ENCODE results near the gene PIK3AP1. TPM values are rescaled to one million over a fixed set of nuclear protein-coding genes. Genes with fewer than 3 reads are reported as not detected.
"Not testable (repeated sequence)": the region's sequence is repeated elsewhere in the genome, so short reads cannot be mapped to it uniquely, and the experiment has no call there.

PIK3AP1 gene
- total and polyA plus RNA-seq, 2 donors, result 8.1 to 13.0 TPM

GRCh38 chr10:96740141-96740540, 19.8 kb upstream of the PIK3AP1 start:
- no peaks in the 10 kb centered on the region for H3K4me1 ChIP-seq (ENCODE audit: control insufficient read depth in 2 of 2, insufficient read depth in 2 of 2, low read length in 2 of 2)
- 96% methylated on average over 7 of the region's 7 CpGs for WGBS
- H3K36me3 ChIP-seq (ENCODE audit: control insufficient read depth in 2 of 2, insufficient read depth in 2 of 2, low read length in 1 of 2), result no peaks in the 10 kb centered on the region
- H3K9me3 ChIP-seq (ENCODE audit: control insufficient read depth in 2 of 2, insufficient read depth in 1 of 2, low read length in 1 of 2), result no peaks in the 10 kb centered on the region
- H3K4me3 ChIP-seq (ENCODE audit: low read length in 2 of 2), result no peak overlapping the region
- DNase-seq (ENCODE audit: low read depth in 6 of 9, low spot score in 9 of 9), result no peak
- H3K27ac ChIP-seq (ENCODE audit: low read depth in 1 of 2, low read length in 1 of 2), result no peak overlapping the region
- no peaks in the 10 kb centered on the region for H3K27me3 ChIP-seq (ENCODE audit: control insufficient read depth in 2 of 2, insufficient read depth in 1 of 2, low read length in 1 of 2)

- H3K27ac ChIP-seq (ENCODE audit: low read depth in 1 of 2, low read length in 1 of 2), result not testable (repeated sequence)
Observed at GRCh38 chr10:96737307-96737902, 17.1 kb upstream of the PIK3AP1 start.

GRCh38 chr10:96724621-96725020, 4.3 kb upstream of the PIK3AP1 start:
- DNase-seq (ENCODE audit: low read depth in 6 of 9, low spot score in 9 of 9), result no peak
- 94% methylated on average over 6 of the region's 6 CpGs for WGBS
- Histone ChIP-seq H3K4me1 (ENCODE audit: control insufficient read depth in 2 of 2, insufficient read depth in 2 of 2, low read length in 2 of 2) (peaks cover 0 to 14% of the 10 kb centered on the region in 2 donors), H3K9me3 (ENCODE audit: control insufficient read depth in 2 of 2, insufficient read depth in 1 of 2, low read length in 1 of 2) (no peaks in the 10 kb centered on the region), H3K27ac (ENCODE audit: low read depth in 1 of 2, low read length in 1 of 2) (no peak overlapping the region), H3K4me3 (ENCODE audit: low read length in 2 of 2) (no peak overlapping the region), H3K27me3 (ENCODE audit: control insufficient read depth in 2 of 2, insufficient read depth in 1 of 2, low read length in 1 of 2) (peaks cover 0 to 12% of the 10 kb centered on the region in 2 donors), H3K36me3 (ENCODE audit: control insufficient read depth in 2 of 2, insufficient read depth in 2 of 2, low read length in 1 of 2) (no peaks in the 10 kb centered on the region)

More at GRCh38 chr10:96737307-96737902, 17.1 kb upstream of the PIK3AP1 start:
- H3K9me3 ChIP-seq (ENCODE audit: control insufficient read depth in 2 of 2, insufficient read depth in 1 of 2, low read length in 1 of 2); H3K4me1 ChIP-seq (ENCODE audit: control insufficient read depth in 2 of 2, insufficient read depth in 2 of 2, low read length in 2 of 2); H3K4me3 ChIP-seq (ENCODE audit: low read length in 2 of 2); DNase-seq (ENCODE audit: low read depth in 6 of 9, low spot score in 9 of 9); H3K36me3 ChIP-seq (ENCODE audit: control insufficient read depth in 2 of 2, insufficient read depth in 2 of 2, low read length in 1 of 2); H3K27me3 ChIP-seq (ENCODE audit: control insufficient read depth in 2 of 2, insufficient read depth in 1 of 2, low read length in 1 of 2): not testable (repeated sequence)
- 78% methylated on average over 1 of the region's 1 CpG for WGBS

GRCh38 chr10:96721207-96721572, 876 bp upstream of the PIK3AP1 start:
- Histone ChIP-seq H3K27ac (ENCODE audit: low read depth in 1 of 2, low read length in 1 of 2) (no peak overlapping the region), H3K9me3 (ENCODE audit: control insufficient read depth in 2 of 2, insufficient read depth in 1 of 2, low read length in 1 of 2) (peaks cover 0 to 2% of the 10 kb centered on the region in 2 donors), H3K27me3 (ENCODE audit: control insufficient read depth in 2 of 2, insufficient read depth in 1 of 2, low read length in 1 of 2) (peaks cover 0 to 14% of the 10 kb centered on the region in 2 donors), H3K4me3 (ENCODE audit: low read length in 2 of 2) (no peak overlapping the region), H3K36me3 (ENCODE audit: control insufficient read depth in 2 of 2, insufficient read depth in 2 of 2, low read length in 1 of 2) (no peaks in the 10 kb centered on the region), H3K4me1 (ENCODE audit: control insufficient read depth in 2 of 2, insufficient read depth in 2 of 2, low read length in 2 of 2) (peaks cover 0 to 24% of the 10 kb centered on the region in 2 donors)
- whole genome bisulfite sequencing, result 48% methylated on average over 4 of the region's 4 CpGs
- no peak for DNase-seq (ENCODE audit: low read depth in 6 of 9, low spot score in 9 of 9)

- no peaks in the 10 kb centered on the region for H3K36me3 ChIP-seq (ENCODE audit: control insufficient read depth in 2 of 2, insufficient read depth in 2 of 2, low read length in 1 of 2)
- peak overlapping the region in 1 of 2 donors; percentile 57 for H3K27ac ChIP-seq (ENCODE audit: low read depth in 1 of 2, low read length in 1 of 2)
Observed at GRCh38 chr10:96719850-96720421, 378 bp downstream of the PIK3AP1 start.

GRCh38 chr10:96719200-96719599, 1.1 kb downstream of the PIK3AP1 start:
- 78% methylated on average over 1 of the region's 1 CpG for WGBS
- no peaks in the 10 kb centered on the region for H3K36me3 ChIP-seq (ENCODE audit: control insufficient read depth in 2 of 2, insufficient read depth in 2 of 2, low read length in 1 of 2)

More at GRCh38 chr10:96719850-96720421, 378 bp downstream of the PIK3AP1 start:
- Histone ChIP-seq H3K27me3 (ENCODE audit: control insufficient read depth in 2 of 2, insufficient read depth in 1 of 2, low read length in 1 of 2) (peaks cover 0 to 14% of the 10 kb centered on the region in 2 donors), H3K4me1 (ENCODE audit: control insufficient read depth in 2 of 2, insufficient read depth in 2 of 2, low read length in 2 of 2) (peaks cover 0 to 24% of the 10 kb centered on the region in 2 donors), H3K4me3 (ENCODE audit: low read length in 2 of 2) (peak overlapping the region; percentile 45 to 54), H3K9me3 (ENCODE audit: control insufficient read depth in 2 of 2, insufficient read depth in 1 of 2, low read length in 1 of 2) (peaks cover 0 to 2% of the 10 kb centered on the region in 2 donors)
- 1% methylated on average over 38 of the region's 38 CpGs for WGBS
- DNase-seq (ENCODE audit: low read depth in 6 of 9, low spot score in 9 of 9), result peak in 2 of 9 donors; percentile 32 to 50

GRCh38 chr10:96718304-96718990, 1.9 kb downstream of the PIK3AP1 start:
- Histone ChIP-seq H3K9me3 (ENCODE audit: control insufficient read depth in 2 of 2, insufficient read depth in 1 of 2, low read length in 1 of 2) (peaks cover 0 to 2% of the 10 kb centered on the region in 2 donors), H3K36me3 (ENCODE audit: control insufficient read depth in 2 of 2, insufficient read depth in 2 of 2, low read length in 1 of 2) (no peaks in the 10 kb centered on the region), H3K27ac (ENCODE audit: low read depth in 1 of 2, low read length in 1 of 2) (no peak overlapping the region), H3K27me3 (ENCODE audit: control insufficient read depth in 2 of 2, insufficient read depth in 1 of 2, low read length in 1 of 2) (peaks cover 0 to 14% of the 10 kb centered on the region in 2 donors), H3K4me3 (ENCODE audit: low read length in 2 of 2) (no peak overlapping the region), H3K4me1 (ENCODE audit: control insufficient read depth in 2 of 2, insufficient read depth in 2 of 2, low read length in 2 of 2) (peaks cover 0 to 24% of the 10 kb centered on the region in 2 donors)
- WGBS, result 31% methylated on average over 12 of the region's 12 CpGs
- DNase-seq (ENCODE audit: low read depth in 6 of 9, low spot score in 9 of 9), result peak in 1 of 9 donors; percentile 32

More at GRCh38 chr10:96719200-96719599, 1.1 kb downstream of the PIK3AP1 start:
- Histone ChIP-seq H3K4me1 (ENCODE audit: control insufficient read depth in 2 of 2, insufficient read depth in 2 of 2, low read length in 2 of 2) (peaks cover 0 to 24% of the 10 kb centered on the region in 2 donors), H3K9me3 (ENCODE audit: control insufficient read depth in 2 of 2, insufficient read depth in 1 of 2, low read length in 1 of 2) (peaks cover 0 to 2% of the 10 kb centered on the region in 2 donors), H3K27me3 (ENCODE audit: control insufficient read depth in 2 of 2, insufficient read depth in 1 of 2, low read length in 1 of 2) (peaks cover 0 to 14% of the 10 kb centered on the region in 2 donors), H3K27ac (ENCODE audit: low read depth in 1 of 2, low read length in 1 of 2) (no peak overlapping the region), H3K4me3 (ENCODE audit: low read length in 2 of 2) (no peak overlapping the region)
- DNase-seq (ENCODE audit: low read depth in 6 of 9, low spot score in 9 of 9), result no peak

GRCh38 chr10:96716390-96716789, 3.9 kb downstream of the PIK3AP1 start:
- 61% methylated on average over 1 of the region's 1 CpG for WGBS

GRCh38 chr10:96714746-96715255, 5.5 kb downstream of the PIK3AP1 start:
- H3K9me3 ChIP-seq (ENCODE audit: control insufficient read depth in 2 of 2, insufficient read depth in 1 of 2, low read length in 1 of 2), result peaks cover 0 to 2% of the 10 kb centered on the region in 2 donors
- no peak overlapping the region for H3K27ac ChIP-seq (ENCODE audit: low read depth in 1 of 2, low read length in 1 of 2)
- no peak for DNase-seq (ENCODE audit: low read depth in 6 of 9, low spot score in 9 of 9)
- H3K4me1 ChIP-seq (ENCODE audit: control insufficient read depth in 2 of 2, insufficient read depth in 2 of 2, low read length in 2 of 2), result peaks cover 0 to 11% of the 10 kb centered on the region in 2 donors
- H3K4me3 ChIP-seq (ENCODE audit: low read length in 2 of 2), result no peak overlapping the region
- 95% methylated on average over 2 of the region's 2 CpGs for WGBS
- no peaks in the 10 kb centered on the region for H3K36me3 ChIP-seq (ENCODE audit: control insufficient read depth in 2 of 2, insufficient read depth in 2 of 2, low read length in 1 of 2)
- H3K27me3 ChIP-seq (ENCODE audit: control insufficient read depth in 2 of 2, insufficient read depth in 1 of 2, low read length in 1 of 2), result peaks cover 0 to 4% of the 10 kb centered on the region in 2 donors

More at GRCh38 chr10:96716390-96716789, 3.9 kb downstream of the PIK3AP1 start:
- peaks cover 0 to 14% of the 10 kb centered on the region in 2 donors for H3K27me3 ChIP-seq (ENCODE audit: control insufficient read depth in 2 of 2, insufficient read depth in 1 of 2, low read length in 1 of 2)
- no peaks in the 10 kb centered on the region for H3K36me3 ChIP-seq (ENCODE audit: control insufficient read depth in 2 of 2, insufficient read depth in 2 of 2, low read length in 1 of 2)
- peaks cover 0 to 24% of the 10 kb centered on the region in 2 donors for H3K4me1 ChIP-seq (ENCODE audit: control insufficient read depth in 2 of 2, insufficient read depth in 2 of 2, low read length in 2 of 2)
- H3K27ac ChIP-seq (ENCODE audit: low read depth in 1 of 2, low read length in 1 of 2), result no peak overlapping the region
- peaks cover 0 to 2% of the 10 kb centered on the region in 2 donors for H3K9me3 ChIP-seq (ENCODE audit: control insufficient read depth in 2 of 2, insufficient read depth in 1 of 2, low read length in 1 of 2)
- no peak for DNase-seq (ENCODE audit: low read depth in 6 of 9, low spot score in 9 of 9)
- H3K4me3 ChIP-seq (ENCODE audit: low read length in 2 of 2), result no peak overlapping the region
